GM12878 (cell line): ENCODE measurements around the gene TGIF2. TPM values are rescaled to one million over a fixed set of nuclear protein-coding genes. Genes with fewer than 3 reads are reported as not detected.

Experiments used
- ATF3 ChIP-seq: IDR thresholded peaks from 2 replicates; pipeline ENCODE4 v1.6.1; 2011; ENCODE audit warnings: low read depth, mild to moderate bottlenecking, low read length, moderate library complexity, borderline replicate concordance; ENCODE audit errors: extremely low read depth
- CEBPB ChIP-seq, 2 experiments: fragments of 150-350 bp in 1 of 2; IDR thresholded peaks; 2 replicates each; pipeline ENCODE4 v1.6.1; 2012 to 2014; ENCODE audit warnings: low read depth in 2 of 2, low read length in 2 of 2, borderline replicate concordance in 1 of 2, inconsistent platforms in 1 of 2
- CREM ChIP-seq: IDR thresholded peaks from 2 replicates; pipeline ENCODE4 v1.6.1; 2014; ENCODE audit warnings: antibody characterized with exemption, low read depth
- ELK1 ChIP-seq: IDR thresholded peaks from 2 replicates; pipeline ENCODE4 v1.6.1; 2012; ENCODE audit warnings: low read depth, low read length, improper control_type of control experiment
- FOXM1 ChIP-seq: IDR thresholded peaks from 2 replicates; pipeline ENCODE4 v1.6.1; 2012; ENCODE audit warnings: low read depth, mild to moderate bottlenecking, inconsistent platforms, low read length, moderate library complexity
- GABPA ChIP-seq: IDR thresholded peaks from 2 replicates; pipeline ENCODE4 v1.6.1; 2014; ENCODE audit warnings: antibody characterized with exemption, low read depth, mild to moderate bottlenecking, inconsistent platforms
- JUND ChIP-seq: IDR thresholded peaks from 2 replicates; pipeline ENCODE4 v1.6.1; 2012; ENCODE audit warnings: low read depth, mild to moderate bottlenecking, low read length, improper control_type of control experiment, moderate library complexity
- LARP7 ChIP-seq: fragments of 450-650 bp; IDR thresholded peaks from 2 replicates; pipeline ENCODE4 v1.6.1; 2017; ENCODE audit warnings: mild to moderate bottlenecking
- MLLT1 ChIP-seq: fragments of 450-650 bp; IDR thresholded peaks from 2 replicates; pipeline ENCODE4 v1.6.1; 2016; ENCODE audit warnings: mild to moderate bottlenecking
- MTA2 ChIP-seq: fragments of 450-650 bp; IDR thresholded peaks from 2 replicates; pipeline ENCODE4 v1.6.1; 2016; ENCODE audit warnings: low read depth, mild to moderate bottlenecking, moderate library complexity
- MTA3 ChIP-seq: IDR thresholded peaks from 2 replicates; pipeline ENCODE4 v1.6.1; 2012; ENCODE audit warnings: low read length, inconsistent platforms, borderline replicate concordance
- POLR2AphosphoS2 ChIP-seq: IDR thresholded peaks from 2 replicates; pipeline ENCODE4 v1.6.1; 2011; ENCODE audit warnings: low read depth, mild to moderate bottlenecking, low read length, improper control_type of control experiment, moderate library complexity
- RBBP5 ChIP-seq: fragments of 200-600 bp; sonication (generic); conservative IDR thresholded peaks from 2 replicates; pipeline ENCODE4 v1.6.1; 2016
- RELA ChIP-seq: fragments of 450-650 bp; IDR thresholded peaks from 2 replicates; pipeline ENCODE4 v1.8.0; 2014; ENCODE audit warnings: borderline replicate concordance; ENCODE audit not compliant: partially characterized antibody
- RELB ChIP-seq: fragments of 450-650 bp; IDR thresholded peaks from 2 replicates; pipeline ENCODE4 v1.6.1; 2017; ENCODE audit warnings: low read depth, mild to moderate bottlenecking, moderate library complexity
- RUNX3 ChIP-seq: IDR thresholded peaks from 2 replicates; pipeline ENCODE4 v1.6.1; 2012; ENCODE audit warnings: low read length, inconsistent platforms
- TAF1 ChIP-seq: IDR thresholded peaks from 2 replicates; pipeline ENCODE4 v1.6.1; 2011; ENCODE audit warnings: mild to moderate bottlenecking, low read depth, low read length, borderline replicate concordance
- USF1 ChIP-seq: IDR thresholded peaks from 2 replicates; pipeline ENCODE4 v1.6.1; 2011; ENCODE audit warnings: borderline replicate concordance, low read depth, mild to moderate bottlenecking, moderate library complexity, mixed read lengths, low read length; ENCODE audit not compliant: insufficient read depth; ENCODE audit errors: extremely low read length
- ZNF622 ChIP-seq: fragments of 450-650 bp; IDR thresholded peaks from 2 replicates; pipeline ENCODE4 v1.6.1; 2017; ENCODE audit warnings: mild to moderate bottlenecking, inconsistent platforms
- ZNF687 ChIP-seq: fragments of 450-650 bp; IDR thresholded peaks from 2 replicates; pipeline ENCODE4 v1.6.1; 2017; ENCODE audit warnings: mild to moderate bottlenecking, moderate library complexity
- ZZZ3 ChIP-seq: IDR thresholded peaks from 2 replicates; pipeline ENCODE4 v1.6.1; 2011; ENCODE audit warnings: low read depth; ENCODE audit not compliant: control insufficient read depth, insufficient read length
- polyA plus RNA-seq, 11 experiments: library from polyadenylated mRNA; depleted of rRNA in 4 of 11; unstranded in 6 of 11; stranded (reverse) in 5 of 11; fragments of >200 nt; fragmentation: Nextera tagmentation in 4 of 11; fragmentation: Illumina TruSeq in 1 of 11; extraction: Ambion mirVana in 4 of 11; extraction: Trizol in 1 of 11; gene quantifications; 1 replicate in 1 of 11; 2 replicates in 10 of 11; pipeline versions ENCODE4 v1.2.1 to v1.2.3, GENCODE V29; 2011 to 2016; ENCODE audit warnings: inconsistent platforms in 2 of 11, missing spikeins in 2 of 11, low read depth in 1 of 11
- total RNA-seq, 4 experiments: library from RNA; depleted of rRNA in 3 of 4; stranded (reverse); fragments of >200 nt in 3 of 4; fragmentation: Illumina TruSeq in 1 of 4; extraction: Trizol in 1 of 4; gene quantifications; 2 replicates each; pipeline versions ENCODE4 v1.2.1 to v1.2.3, GENCODE V29; 2013 to 2021

TGIF2 gene
- total and polyA plus RNA-seq, 10 of the 15 experiments (the other 5 are each of a cell fraction or from before 2014, with no cell fraction given), result 13.1 to 47.1 (median 36.6) TPM

- TF ChIP-seq USF1 (no peak), RELB (no peak), RUNX3 (0 out of 2 replicates have a peak, but pooled peaks have one; percentile 11), GABPA (peak; percentile 41; the same call in 1 of the 2 replicates), MLLT1 (peak; percentile 94), POLR2AphosphoS2 (no peak), JUND (no peak), MTA3 (peak; percentile 89; the same call in 1 of the 2 replicates), MTA2 (peak; percentile 81), TAF1 (0 out of 2 replicates have a peak, but pooled peaks have one; percentile 19), CEBPB (IDR thresholded peaks at IDR 0.05; ENCODE audit: borderline replicate concordance in 1 of 2, low read depth in 2 of 2, low read length in 2 of 2) (no peak), ELK1 (no peak), ZNF687 (peak; percentile 95), RELA (no peak), LARP7 (peak; percentile 24; the same call in 1 of the 2 replicates), ZNF622 (no peak), ATF3 (no peak), ZZZ3 (no peak), FOXM1 (peak; percentile 35; the same call in 1 of the 2 replicates), RBBP5 (no peak), CREM (peak; percentile 59; the same call in 1 of the 2 replicates)
Observed at GRCh38 chr20:36604952-36605398, 31.6 kb downstream of the TGIF2 start (continued).
